ENCODE results near the gene PLXNB2. TPM values are rescaled to one million over a fixed set of nuclear protein-coding genes. Genes with fewer than 3 reads are reported as not detected.

Gene PLXNB2
- polyA plus RNA-seq, 1 experiment = 68.0 TPM

GRCh38 chr22:50319503-50319951, 12.1 kb upstream of the PLXNB2 start:
- H3K27me3 ChIP-seq (ENCODE audit: control insufficient read depth, insufficient read depth, low read length) = peaks cover 6% of the 10 kb centered on the region
- CTCF ChIA-PET = no interaction called here
- no peak overlapping the region for H3K27ac ChIP-seq (ENCODE audit: low read depth, low read length)
- TF ChIP-seq CTCF (IDR thresholded peaks at IDR 0.05; ENCODE audit: low read depth, low read length) = no peak
- H3K4me3 ChIP-seq (ENCODE audit: low read depth, low read length) = no peak overlapping the region
- no peaks in the 10 kb centered on the region; the same call in 1 of the 2 replicates for H3K9me3 ChIP-seq (ENCODE audit: control insufficient read depth, insufficient read depth, low read length)
- no peak for DNase-seq (ENCODE audit: low read depth, low spot score)
- POLR2A ChIA-PET = no interaction called here

- ChIA-PET CTCF (no interaction called here), POLR2A (no interaction called here)
- no peak for DNase-seq (ENCODE audit: low read depth, low spot score)
- no peak for TF ChIP-seq CTCF (IDR thresholded peaks at IDR 0.05; ENCODE audit: low read depth, low read length)
- peaks cover 6% of the 10 kb centered on the region for H3K27me3 ChIP-seq (ENCODE audit: control insufficient read depth, insufficient read depth, low read length)
- no peak overlapping the region for H3K27ac ChIP-seq (ENCODE audit: low read depth, low read length)
- no peaks in the 10 kb centered on the region; the same call in 1 of the 2 replicates for H3K9me3 ChIP-seq (ENCODE audit: control insufficient read depth, insufficient read depth, low read length)
- no peak overlapping the region for H3K4me3 ChIP-seq (ENCODE audit: low read depth, low read length)
Observed at GRCh38 chr22:50318698-50319411, 11.4 kb upstream of the PLXNB2 start.

- H3K9me3 ChIP-seq (ENCODE audit: control insufficient read depth, insufficient read depth, low read length) = no peaks in the 10 kb centered on the region; the same call in 1 of the 2 replicates
- no peak for DNase-seq (ENCODE audit: low read depth, low spot score)
- ChIA-PET POLR2A (no interaction called here), CTCF (no interaction called here)
- no peak overlapping the region for H3K27ac ChIP-seq (ENCODE audit: low read depth, low read length)
- TF ChIP-seq CTCF (IDR thresholded peaks at IDR 0.05; ENCODE audit: low read depth, low read length) = no peak
- no peak overlapping the region for H3K4me3 ChIP-seq (ENCODE audit: low read depth, low read length)
- H3K27me3 ChIP-seq (ENCODE audit: control insufficient read depth, insufficient read depth, low read length) = peaks cover 6% of the 10 kb centered on the region
Observed at GRCh38 chr22:50318356-50318697, 10.9 kb upstream of the PLXNB2 start.

- no peak overlapping the region for H3K4me3 ChIP-seq (ENCODE audit: low read depth, low read length)
- no peak for DNase-seq (ENCODE audit: low read depth, low spot score)
- peaks cover 6% of the 10 kb centered on the region for H3K27me3 ChIP-seq (ENCODE audit: control insufficient read depth, insufficient read depth, low read length)
- no peak for TF ChIP-seq CTCF (IDR thresholded peaks at IDR 0.05; ENCODE audit: low read depth, low read length)
- no peak overlapping the region for H3K27ac ChIP-seq (ENCODE audit: low read depth, low read length)
- CTCF ChIA-PET = no interaction called here
- POLR2A ChIA-PET = no interaction called here
- no peaks in the 10 kb centered on the region; the same call in 1 of the 2 replicates for H3K9me3 ChIP-seq (ENCODE audit: control insufficient read depth, insufficient read depth, low read length)
Observed at GRCh38 chr22:50317674-50318073, 10.2 kb upstream of the PLXNB2 start.

GRCh38 chr22:50317178-50317577, 9.7 kb upstream of the PLXNB2 start:
- Histone ChIP-seq H3K27me3 (ENCODE audit: control insufficient read depth, insufficient read depth, low read length) (peaks cover 6% of the 10 kb centered on the region), H3K9me3 (ENCODE audit: control insufficient read depth, insufficient read depth, low read length) (no peaks in the 10 kb centered on the region; the same call in 1 of the 2 replicates), H3K4me3 (ENCODE audit: low read depth, low read length) (no peak overlapping the region), H3K27ac (ENCODE audit: low read depth, low read length) (no peak overlapping the region)
- DNase-seq (ENCODE audit: low read depth, low spot score) = no peak
- CTCF ChIA-PET = no interaction called here
- POLR2A ChIA-PET = no interaction called here
- TF ChIP-seq CTCF (IDR thresholded peaks at IDR 0.05; ENCODE audit: low read depth, low read length) = no peak

Data from AG04450 (cell line).